HUES64 (cell line): ENCODE measurements around the gene RUFY3.
"Not testable (repeated sequence)": the region's sequence is repeated elsewhere in the genome, so short reads cannot be mapped to it uniquely, and the experiment has no call there.

Experiments used
- H3K27ac ChIP-seq: 2 replicates; pipeline ENCODE4 v1.7.0; 2013; ENCODE audit warnings: low read depth, low read length, inconsistent platforms
- H3K27me3 ChIP-seq: 2 replicates; pipeline ENCODE4 v1.6.1; 2013; ENCODE audit warnings: mild to moderate bottlenecking, low read length; ENCODE audit not compliant: insufficient read depth
- H3K36me3 ChIP-seq: 2 replicates; pipeline ENCODE4 v1.6.1; 2013; ENCODE audit warnings: mild to moderate bottlenecking, low read length; ENCODE audit not compliant: insufficient read depth
- H3K4me1 ChIP-seq: 2 replicates; pipeline ENCODE4 v1.6.1; 2013; ENCODE audit warnings: mild to moderate bottlenecking, low read length, moderate library complexity; ENCODE audit not compliant: insufficient read depth
- H3K4me3 ChIP-seq: 2 replicates; pipeline ENCODE4 v1.5.1; 2013; ENCODE audit warnings: mild to moderate bottlenecking, low read length, moderate library complexity
- H3K9ac ChIP-seq: 2 replicates; pipeline ENCODE4 v1.6.1; 2013; ENCODE audit warnings: mild to moderate bottlenecking, low read depth, low read length
- H3K9me3 ChIP-seq: 2 replicates; pipeline ENCODE4 v1.6.1; 2013; ENCODE audit warnings: low read depth, low read length; ENCODE audit not compliant: insufficient read depth
- whole genome bisulfite sequencing: fragments of 150-250, 120-280 bp; methylation state at CpG from one replicate; pipeline ENCODE4 v1.1.7; 2013; ENCODE audit warnings: missing lambda C conversion rate; 5-methylcytosine and 5-hydroxymethylcytosine counted together

RUFY3 gene

GRCh38 chr4:70724463-70724862 lies 2.7 kb downstream of the RUFY3 start:
- Histone ChIP-seq H3K4me3 (no peak overlapping the region), H3K9ac (no peak overlapping the region), H3K27ac (no peak overlapping the region), H3K27me3 (no peaks in the 10 kb centered on the region), H3K36me3 (no peaks in the 10 kb centered on the region), H3K9me3 (no peaks in the 10 kb centered on the region), H3K4me1 (peaks cover 12% of the 10 kb centered on the region)
- 95% methylated on average over 2 of the region's 3 CpGs for WGBS

GRCh38 chr4:70725633-70726032 lies 3.9 kb downstream of the RUFY3 start:
- 82% methylated on average over 1 of the region's 1 CpG for WGBS

GRCh38 chr4:70726515-70726914 lies 4.8 kb downstream of the RUFY3 start:
- H3K36me3 ChIP-seq, H3K9me3 ChIP-seq, H3K4me3 ChIP-seq, H3K27me3 ChIP-seq, H3K9ac ChIP-seq, H3K27ac ChIP-seq: not testable (repeated sequence)
- 96% methylated on average over 11 of the region's 11 CpGs for WGBS
- H3K4me1 ChIP-seq, result peaks cover 11% of the 10 kb centered on the region

More at GRCh38 chr4:70725633-70726032, 3.9 kb downstream of the RUFY3 start:
- Histone ChIP-seq H3K4me3 (no peak overlapping the region), H3K27me3 (no peaks in the 10 kb centered on the region), H3K36me3 (no peaks in the 10 kb centered on the region), H3K4me1 (peaks cover 12% of the 10 kb centered on the region), H3K27ac (no peak overlapping the region), H3K9me3 (no peaks in the 10 kb centered on the region), H3K9ac (no peak overlapping the region)

GRCh38 chr4:70728091-70728490 lies 6.3 kb downstream of the RUFY3 start:
- 97% methylated on average over 10 of the region's 11 CpGs for WGBS
- Histone ChIP-seq H3K36me3 (no peaks in the 10 kb centered on the region), H3K27ac (no peak overlapping the region), H3K9ac (no peak overlapping the region), H3K27me3 (no peaks in the 10 kb centered on the region), H3K9me3 (no peaks in the 10 kb centered on the region), H3K4me3 (no peak overlapping the region), H3K4me1 (no peaks in the 10 kb centered on the region)

- 84% methylated on average over 6 of the region's 9 CpGs for WGBS
Measured at GRCh38 chr4:70732878-70733277, 11.1 kb downstream of the RUFY3 start.

GRCh38 chr4:70734168-70734954 lies 12.6 kb downstream of the RUFY3 start:
- Histone ChIP-seq H3K4me3 (no peak overlapping the region), H3K36me3 (no peaks in the 10 kb centered on the region), H3K9me3 (no peaks in the 10 kb centered on the region), H3K27me3 (no peaks in the 10 kb centered on the region), H3K9ac (no peak overlapping the region), H3K27ac (no peak overlapping the region), H3K4me1 (peaks cover 5% of the 10 kb centered on the region)
- 92% methylated on average over 5 of the region's 5 CpGs for WGBS

More at GRCh38 chr4:70732878-70733277, 11.1 kb downstream of the RUFY3 start:
- not testable (repeated sequence) for H3K4me3 ChIP-seq, H3K27ac ChIP-seq, H3K27me3 ChIP-seq, H3K9ac ChIP-seq, H3K4me1 ChIP-seq, H3K9me3 ChIP-seq, H3K36me3 ChIP-seq

- Histone ChIP-seq H3K4me1 (peaks cover 7% of the 10 kb centered on the region), H3K27ac (no peak overlapping the region), H3K27me3 (no peaks in the 10 kb centered on the region), H3K9me3 (no peaks in the 10 kb centered on the region), H3K4me3 (no peak overlapping the region), H3K9ac (no peak overlapping the region), H3K36me3 (no peaks in the 10 kb centered on the region)
- 94% methylated on average over 3 of the region's 3 CpGs for WGBS
Measured at GRCh38 chr4:70734971-70735370, 13.2 kb downstream of the RUFY3 start.

GRCh38 chr4:70735915-70736314 lies 14.2 kb downstream of the RUFY3 start:
- 82% methylated on average over 2 of the region's 2 CpGs for WGBS
- not testable (repeated sequence) for H3K27ac ChIP-seq, H3K27me3 ChIP-seq, H3K9ac ChIP-seq, H3K36me3 ChIP-seq, H3K4me3 ChIP-seq, H3K9me3 ChIP-seq
- H3K4me1 ChIP-seq, result peaks cover 11% of the 10 kb centered on the region

GRCh38 chr4:70737006-70737405 lies 15.2 kb downstream of the RUFY3 start:
- H3K9me3 ChIP-seq, result no peaks in the 10 kb centered on the region
- 100% methylated on average over 1 of the region's 1 CpG for WGBS
- no peak overlapping the region for H3K9ac ChIP-seq
- H3K27ac ChIP-seq, result no peak overlapping the region
- H3K27me3 ChIP-seq, result no peaks in the 10 kb centered on the region
- peaks cover 19% of the 10 kb centered on the region for H3K4me1 ChIP-seq
- H3K36me3 ChIP-seq, result no peaks in the 10 kb centered on the region
- no peak overlapping the region for H3K4me3 ChIP-seq

- whole genome bisulfite sequencing, result 86% methylated on average over 2 of the region's 2 CpGs
- H3K36me3 ChIP-seq, result no peaks in the 10 kb centered on the region
- H3K9ac ChIP-seq, result no peak overlapping the region
- H3K27me3 ChIP-seq, result no peaks in the 10 kb centered on the region
- no peak overlapping the region for H3K27ac ChIP-seq
- H3K9me3 ChIP-seq, result no peaks in the 10 kb centered on the region
- peaks cover 23% of the 10 kb centered on the region for H3K4me1 ChIP-seq
- no peak overlapping the region for H3K4me3 ChIP-seq
Measured at GRCh38 chr4:70737409-70737808, 15.6 kb downstream of the RUFY3 start.

GRCh38 chr4:70739496-70740337 lies 18.0 kb downstream of the RUFY3 start:
- peaks cover 18% of the 10 kb centered on the region; the same call in 1 of the 2 replicates for H3K4me1 ChIP-seq
- H3K4me3 ChIP-seq, result no peak overlapping the region
- H3K36me3 ChIP-seq, result no peaks in the 10 kb centered on the region
- no peak overlapping the region for H3K27ac ChIP-seq
- H3K27me3 ChIP-seq, result no peaks in the 10 kb centered on the region
- H3K9me3 ChIP-seq, result no peaks in the 10 kb centered on the region
- WGBS, result 73% methylated on average over 5 of the region's 6 CpGs
- H3K9ac ChIP-seq, result no peak overlapping the region
